Measurements from ENCODE around the gene NYAP2. TPM values are rescaled to one million over a fixed set of nuclear protein-coding genes. Genes with fewer than 3 reads are reported as not detected.

The NYAP2 gene
- total RNA-seq, 1 donor from 2014 or later = 0.07 TPM

- no peak overlapping the region for H3K4me3 ChIP-seq
- no peaks in the 10 kb centered on the region for H3K36me3 Mint-ChIP-seq
- H3K4me3 Mint-ChIP-seq = no peak overlapping the region
- H3K4me2 ChIP-seq = no peak overlapping the region
- H4K20me1 ChIP-seq (ENCODE audit: low read depth) = no peaks in the 10 kb centered on the region
- H3K27me3 Mint-ChIP-seq (ENCODE audit: insufficient read depth, low read depth) = no peaks in the 10 kb centered on the region
- no peak overlapping the region for H3K27ac ChIP-seq
- no peaks in the 10 kb centered on the region for H3K9me3 ChIP-seq (ENCODE audit: low read depth)
- no peaks in the 10 kb centered on the region for H3K36me3 ChIP-seq
- H3K9me3 Mint-ChIP-seq = peaks cover 2% of the 10 kb centered on the region
- no peaks in the 10 kb centered on the region for H3K27me3 ChIP-seq
- no peak overlapping the region for H3K9ac ChIP-seq
- H2AFZ ChIP-seq (replicated peaks) = no peak overlapping the region
- H3K4me1 Mint-ChIP-seq = peaks cover 8% of the 10 kb centered on the region
- TF ChIP-seq CTCF (IDR thresholded peaks at IDR 0.05) (no peak), EZH2 (IDR thresholded peaks at IDR 0.05) (no peak), EZH2phosphoT487 (IDR thresholded peaks at IDR 0.05) (no peak)
- no peak for DNase-seq (ENCODE audit: low spot score)
- H3K27ac Mint-ChIP-seq = no peak overlapping the region
- H3K4me1 ChIP-seq = peaks cover 4% of the 10 kb centered on the region
- no peaks in the 10 kb centered on the region for H3F3A ChIP-seq (ENCODE audit: low read depth)
- no peaks in the 10 kb centered on the region for H3K79me2 ChIP-seq (ENCODE audit: low read depth)
These were observed 167.3 kb downstream of the NYAP2 start for GRCh38 chr2:225566798-225567197.

GRCh38 chr2:225569995-225570394, 170.5 kb downstream of the NYAP2 start:
- Mint-ChIP-seq H3K4me3 (no peak overlapping the region), H3K4me1 (no peaks in the 10 kb centered on the region), H3K27me3 (ENCODE audit: insufficient read depth, low read depth) (no peaks in the 10 kb centered on the region), H3K9me3 (peaks cover 7% of the 10 kb centered on the region), H3K36me3 (no peaks in the 10 kb centered on the region), H3K27ac (no peak overlapping the region)
- Histone ChIP-seq H3K27me3 (no peaks in the 10 kb centered on the region), H2AFZ (replicated peaks) (no peak overlapping the region), H3K4me2 (no peak overlapping the region), H3K9me3 (ENCODE audit: low read depth) (no peaks in the 10 kb centered on the region), H3K27ac (no peak overlapping the region), H4K20me1 (ENCODE audit: low read depth) (no peaks in the 10 kb centered on the region), H3K9ac (no peak overlapping the region), H3K36me3 (no peaks in the 10 kb centered on the region), H3K4me1 (no peaks in the 10 kb centered on the region), H3F3A (ENCODE audit: low read depth) (no peaks in the 10 kb centered on the region), H3K4me3 (no peak overlapping the region), H3K79me2 (ENCODE audit: low read depth) (no peaks in the 10 kb centered on the region)
- no peak for DNase-seq (ENCODE audit: low spot score)
- no peak for TF ChIP-seq EZH2 (IDR thresholded peaks at IDR 0.05)

GRCh38 chr2:225573603-225574002, 174.1 kb downstream of the NYAP2 start:
- Histone ChIP-seq H3K4me2 (no peak overlapping the region), H3K9ac (no peak overlapping the region), H3K27ac (no peak overlapping the region), H3K36me3 (no peaks in the 10 kb centered on the region), H3F3A (ENCODE audit: low read depth) (no peaks in the 10 kb centered on the region), H3K27me3 (no peaks in the 10 kb centered on the region), H3K79me2 (ENCODE audit: low read depth) (no peaks in the 10 kb centered on the region), H4K20me1 (ENCODE audit: low read depth) (no peaks in the 10 kb centered on the region), H2AFZ (replicated peaks) (no peak overlapping the region), H3K4me1 (no peaks in the 10 kb centered on the region), H3K9me3 (ENCODE audit: low read depth) (no peaks in the 10 kb centered on the region), H3K4me3 (no peak overlapping the region)
- peaks cover 2% of the 10 kb centered on the region for H3K27me3 Mint-ChIP-seq (ENCODE audit: insufficient read depth, low read depth)
- H3K36me3 Mint-ChIP-seq = no peaks in the 10 kb centered on the region
- no peak for DNase-seq (ENCODE audit: low spot score)
- TF ChIP-seq CTCF (IDR thresholded peaks at IDR 0.05) (no peak), EZH2phosphoT487 (IDR thresholded peaks at IDR 0.05) (no peak), EZH2 (IDR thresholded peaks at IDR 0.05) (no peak)
- H3K4me1 Mint-ChIP-seq = no peaks in the 10 kb centered on the region
- H3K4me3 Mint-ChIP-seq = no peak overlapping the region
- no peak overlapping the region for H3K27ac Mint-ChIP-seq
- H3K9me3 Mint-ChIP-seq = peaks cover 7% of the 10 kb centered on the region

DNA sequence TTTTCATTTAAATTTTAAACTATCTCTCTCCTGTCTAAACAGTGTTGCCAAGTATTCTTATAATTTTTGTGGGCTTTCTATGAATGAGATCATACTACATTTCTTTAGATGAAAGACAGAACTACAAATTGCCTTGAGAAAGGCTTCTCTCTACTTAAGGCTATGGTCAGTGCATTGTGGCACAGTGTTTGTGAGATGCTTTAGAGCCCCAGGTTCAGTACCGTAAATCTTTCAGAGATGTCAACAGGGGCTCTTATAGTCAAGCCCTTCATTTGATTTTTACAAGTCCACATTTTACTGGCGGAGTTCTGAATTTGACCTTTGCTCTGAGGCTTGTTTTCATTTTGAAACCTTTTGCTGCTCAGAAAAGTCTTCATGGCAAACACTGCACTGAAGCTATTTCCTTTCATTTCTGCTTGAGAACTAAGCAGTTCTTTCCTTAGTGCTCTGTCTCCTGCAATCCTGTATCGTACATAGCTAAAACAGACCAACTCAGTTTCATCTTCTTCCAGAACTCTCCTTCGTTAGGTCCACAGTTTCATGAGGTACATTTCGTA, 175.2 kb downstream of the NYAP2 start:
- Histone ChIP-seq H3K4me3 (no peak overlapping the region), H3K27me3 (no peaks in the 10 kb centered on the region), H2AFZ (replicated peaks) (no peak overlapping the region), H3F3A (ENCODE audit: low read depth) (no peaks in the 10 kb centered on the region), H3K27ac (no peak overlapping the region), H3K9me3 (ENCODE audit: low read depth) (no peaks in the 10 kb centered on the region), H3K4me1 (no peaks in the 10 kb centered on the region), H4K20me1 (ENCODE audit: low read depth) (no peaks in the 10 kb centered on the region), H3K79me2 (ENCODE audit: low read depth) (no peaks in the 10 kb centered on the region), H3K4me2 (no peak overlapping the region), H3K9ac (no peak overlapping the region), H3K36me3 (no peaks in the 10 kb centered on the region)
- Mint-ChIP-seq H3K4me1 (no peaks in the 10 kb centered on the region), H3K9me3 (peaks cover 7% of the 10 kb centered on the region), H3K4me3 (no peak overlapping the region), H3K36me3 (no peaks in the 10 kb centered on the region), H3K27ac (no peak overlapping the region), H3K27me3 (ENCODE audit: insufficient read depth, low read depth) (peaks cover 2% of the 10 kb centered on the region)
- no peak for DNase-seq (ENCODE audit: low spot score)
- no peak for TF ChIP-seq EZH2 (IDR thresholded peaks at IDR 0.05)
- no peak for TF ChIP-seq CTCF (IDR thresholded peaks at IDR 0.05)
- TF ChIP-seq EZH2phosphoT487 (IDR thresholded peaks at IDR 0.05) = no peak
